ENCODE results near the gene RPTOR.

- TF ChIP-seq RCOR1 (IDR thresholded peaks at IDR 0.05; ENCODE audit: low read length) = no peak
- TF ChIP-seq MAX (IDR thresholded peaks at IDR 0.05; ENCODE audit: low read depth) = no peak
- TF ChIP-seq TCF12 (IDR thresholded peaks at IDR 0.05) = no peak
- TF ChIP-seq CTCF (IDR thresholded peaks at IDR 0.05) = no peak
- TF ChIP-seq EZH2phosphoT487 (IDR thresholded peaks at IDR 0.05; ENCODE audit: borderline replicate concordance, low read depth) = no peak
- TF ChIP-seq JUND (IDR thresholded peaks at IDR 0.05) = no peak
- TF ChIP-seq FOXM1 (IDR thresholded peaks at IDR 0.05; ENCODE audit: low read depth) = no peak
- TF ChIP-seq USF2 (IDR thresholded peaks at IDR 0.05; ENCODE audit: borderline replicate concordance, low read depth, low read length) = no peak
- TF ChIP-seq USF1 (IDR thresholded peaks at IDR 0.05; ENCODE audit: borderline replicate concordance, low read depth) = no peak
- TF ChIP-seq MXI1 (IDR thresholded peaks at IDR 0.05; ENCODE audit: low read depth, low read length) = no peak
- no peak for TF ChIP-seq SIN3A (IDR thresholded peaks at IDR 0.05; ENCODE audit: borderline replicate concordance, low read depth, low read length)
- TF ChIP-seq YY1 (IDR thresholded peaks at IDR 0.05; ENCODE audit: low read depth) = no peak
Measured at GRCh38 chr17:80987941-80988461, 443.4 kb downstream of the RPTOR start.
